Measurements from ENCODE around the gene FZR1. TPM values are rescaled to one million over a fixed set of nuclear protein-coding genes. Genes with fewer than 3 reads are reported as not detected.

Gene FZR1
- total and polyA plus RNA-seq, 2 experiments from 2014 or later: 16.1 to 39.2 TPM

DNA sequence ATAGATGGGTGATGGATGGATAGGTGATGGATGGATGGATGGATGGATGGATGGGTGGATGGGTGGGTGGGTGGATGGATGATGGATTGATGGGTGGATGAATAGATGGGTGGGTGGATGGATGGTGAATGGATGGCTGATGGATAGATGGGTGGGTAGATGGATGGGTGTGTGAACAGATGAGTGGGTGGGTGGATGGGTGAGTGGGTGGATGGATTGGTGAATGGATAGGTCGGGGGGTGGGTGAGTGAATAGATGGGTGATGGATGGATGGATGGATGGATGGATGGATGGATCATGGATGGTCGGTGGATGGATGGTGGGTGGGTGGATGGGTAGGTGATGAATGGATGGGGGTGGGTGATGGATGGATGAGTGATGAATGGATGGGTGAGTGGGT lies 29.3 kb upstream of the FZR1 start (continued):
- TF ChIP-seq, protein P1, sequence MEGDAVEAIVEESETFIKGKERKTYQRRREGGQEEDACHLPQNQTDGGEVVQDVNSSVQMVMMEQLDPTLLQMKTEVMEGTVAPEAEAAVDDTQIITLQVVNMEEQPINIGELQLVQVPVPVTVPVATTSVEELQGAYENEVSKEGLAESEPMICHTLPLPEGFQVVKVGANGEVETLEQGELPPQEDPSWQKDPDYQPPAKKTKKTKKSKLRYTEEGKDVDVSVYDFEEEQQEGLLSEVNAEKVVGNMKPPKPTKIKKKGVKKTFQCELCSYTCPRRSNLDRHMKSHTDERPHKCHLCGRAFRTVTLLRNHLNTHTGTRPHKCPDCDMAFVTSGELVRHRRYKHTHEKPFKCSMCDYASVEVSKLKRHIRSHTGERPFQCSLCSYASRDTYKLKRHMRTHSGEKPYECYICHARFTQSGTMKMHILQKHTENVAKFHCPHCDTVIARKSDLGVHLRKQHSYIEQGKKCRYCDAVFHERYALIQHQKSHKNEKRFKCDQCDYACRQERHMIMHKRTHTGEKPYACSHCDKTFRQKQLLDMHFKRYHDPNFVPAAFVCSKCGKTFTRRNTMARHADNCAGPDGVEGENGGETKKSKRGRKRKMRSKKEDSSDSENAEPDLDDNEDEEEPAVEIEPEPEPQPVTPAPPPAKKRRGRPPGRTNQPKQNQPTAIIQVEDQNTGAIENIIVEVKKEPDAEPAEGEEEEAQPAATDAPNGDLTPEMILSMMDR (conservative IDR thresholded peaks at IDR 0.05; ENCODE audit: low read depth in 2 of 2): no peak
- TF ChIP-seq, protein P2, sequence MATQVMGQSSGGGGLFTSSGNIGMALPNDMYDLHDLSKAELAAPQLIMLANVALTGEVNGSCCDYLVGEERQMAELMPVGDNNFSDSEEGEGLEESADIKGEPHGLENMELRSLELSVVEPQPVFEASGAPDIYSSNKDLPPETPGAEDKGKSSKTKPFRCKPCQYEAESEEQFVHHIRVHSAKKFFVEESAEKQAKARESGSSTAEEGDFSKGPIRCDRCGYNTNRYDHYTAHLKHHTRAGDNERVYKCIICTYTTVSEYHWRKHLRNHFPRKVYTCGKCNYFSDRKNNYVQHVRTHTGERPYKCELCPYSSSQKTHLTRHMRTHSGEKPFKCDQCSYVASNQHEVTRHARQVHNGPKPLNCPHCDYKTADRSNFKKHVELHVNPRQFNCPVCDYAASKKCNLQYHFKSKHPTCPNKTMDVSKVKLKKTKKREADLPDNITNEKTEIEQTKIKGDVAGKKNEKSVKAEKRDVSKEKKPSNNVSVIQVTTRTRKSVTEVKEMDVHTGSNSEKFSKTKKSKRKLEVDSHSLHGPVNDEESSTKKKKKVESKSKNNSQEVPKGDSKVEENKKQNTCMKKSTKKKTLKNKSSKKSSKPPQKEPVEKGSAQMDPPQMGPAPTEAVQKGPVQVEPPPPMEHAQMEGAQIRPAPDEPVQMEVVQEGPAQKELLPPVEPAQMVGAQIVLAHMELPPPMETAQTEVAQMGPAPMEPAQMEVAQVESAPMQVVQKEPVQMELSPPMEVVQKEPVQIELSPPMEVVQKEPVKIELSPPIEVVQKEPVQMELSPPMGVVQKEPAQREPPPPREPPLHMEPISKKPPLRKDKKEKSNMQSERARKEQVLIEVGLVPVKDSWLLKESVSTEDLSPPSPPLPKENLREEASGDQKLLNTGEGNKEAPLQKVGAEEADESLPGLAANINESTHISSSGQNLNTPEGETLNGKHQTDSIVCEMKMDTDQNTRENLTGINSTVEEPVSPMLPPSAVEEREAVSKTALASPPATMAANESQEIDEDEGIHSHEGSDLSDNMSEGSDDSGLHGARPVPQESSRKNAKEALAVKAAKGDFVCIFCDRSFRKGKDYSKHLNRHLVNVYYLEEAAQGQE (IDR thresholded peaks at IDR 0.05; ENCODE audit: unreplicated experiment): no peak
- TF ChIP-seq, protein P3, sequence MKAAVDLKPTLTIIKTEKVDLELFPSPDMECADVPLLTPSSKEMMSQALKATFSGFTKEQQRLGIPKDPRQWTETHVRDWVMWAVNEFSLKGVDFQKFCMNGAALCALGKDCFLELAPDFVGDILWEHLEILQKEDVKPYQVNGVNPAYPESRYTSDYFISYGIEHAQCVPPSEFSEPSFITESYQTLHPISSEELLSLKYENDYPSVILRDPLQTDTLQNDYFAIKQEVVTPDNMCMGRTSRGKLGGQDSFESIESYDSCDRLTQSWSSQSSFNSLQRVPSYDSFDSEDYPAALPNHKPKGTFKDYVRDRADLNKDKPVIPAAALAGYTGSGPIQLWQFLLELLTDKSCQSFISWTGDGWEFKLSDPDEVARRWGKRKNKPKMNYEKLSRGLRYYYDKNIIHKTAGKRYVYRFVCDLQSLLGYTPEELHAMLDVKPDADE (IDR thresholded peaks at IDR 0.05): no peak
- no peak for TF ChIP-seq STAT1 (IDR thresholded peaks at IDR 0.05; ENCODE audit: unreplicated experiment)

DNA sequence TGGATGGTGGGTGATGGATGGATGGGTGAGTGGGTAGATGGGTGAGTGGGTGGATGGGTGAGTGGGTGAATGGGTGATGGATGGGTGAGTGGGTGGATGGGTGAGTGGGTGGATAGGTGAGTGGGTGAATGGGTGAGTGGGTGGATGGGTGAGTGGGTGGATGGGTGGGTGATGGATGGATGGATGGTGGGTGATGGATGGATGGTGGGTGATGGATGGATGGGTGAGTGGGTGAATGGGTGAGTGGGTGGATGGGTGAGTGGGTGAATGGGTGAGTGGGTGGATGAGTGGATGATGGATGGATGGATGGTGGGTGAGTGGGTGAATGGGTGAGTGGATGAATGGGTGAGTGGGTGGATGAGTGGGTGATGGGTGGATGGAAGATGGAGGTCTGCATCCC lies 28.6 kb upstream of the FZR1 start:
- H3K4me1 Mint-ChIP-seq: peaks cover 9% of the 10 kb centered on the region; the same call in 2 of the 3 replicates
- ATAC-seq: no peak
- Histone ChIP-seq H3K36me3 (ENCODE audit: insufficient read depth) (no peaks in the 10 kb centered on the region), H3K27me3 (ENCODE audit: insufficient read depth) (no peaks in the 10 kb centered on the region), H3F3A (replicated peaks; ENCODE audit: low read depth) (0 out of 2 replicates have a peak, but pooled peaks cover 4% of the 10 kb centered on the region), H2AFZ (no peak overlapping the region), H3K4me2 (no peak overlapping the region), H3K4me3 (no peak overlapping the region), H3K9me2 (ENCODE audit: insufficient read depth) (peaks cover 7% of the 10 kb centered on the region; the same call in 1 of the 2 replicates), H4K20me1 (replicated peaks; ENCODE audit: insufficient read depth) (no peaks in the 10 kb centered on the region), H3K27ac (ENCODE audit: low read depth) (no peak overlapping the region), H3K79me2 (replicated peaks; ENCODE audit: insufficient read depth) (no peaks in the 10 kb centered on the region), H3K4me1 (ENCODE audit: insufficient read depth) (peaks cover 11% of the 10 kb centered on the region; the same call in 1 of the 2 replicates)
- H3K36me3 Mint-ChIP-seq (ENCODE audit: low read depth): no peaks in the 10 kb centered on the region
- H3K4me3 Mint-ChIP-seq: no peak overlapping the region
- no peak for DNase-seq (ENCODE audit: low spot score)
- H3K27me3 Mint-ChIP-seq (ENCODE audit: insufficient read depth, low read depth, poor library complexity): peaks cover 23% of the 10 kb centered on the region
- H3K27ac Mint-ChIP-seq: no peak overlapping the region
- H3K9me3 Mint-ChIP-seq: no peaks in the 10 kb centered on the region; the same call in 2 of the 3 replicates
- TF ChIP-seq ZNF331 (CRISPR knock-in tag; IDR thresholded peaks at IDR 0.05; ENCODE audit: low read depth): no peak
- TF ChIP-seq ZNF114 (CRISPR knock-in tag; IDR thresholded peaks at IDR 0.05): no peak
- TF ChIP-seq NANOG (IDR thresholded peaks at IDR 0.05; ENCODE audit: borderline replicate concordance): no peak
- TF ChIP-seq, protein P2 (IDR thresholded peaks at IDR 0.05; ENCODE audit: unreplicated experiment): no peak
- no peak for TF ChIP-seq POLR2AphosphoS5 (IDR thresholded peaks at IDR 0.05; ENCODE audit: low read depth)
- no peak for TF ChIP-seq EZH2phosphoT487 (IDR thresholded peaks at IDR 0.05; ENCODE audit: unreplicated experiment)
- no peak for TF ChIP-seq STAT1 (IDR thresholded peaks at IDR 0.05; ENCODE audit: unreplicated experiment)
